Progenitor cell of endocrine pancreas (in vitro differentiated cells): Measurements from ENCODE around the gene ZDHHC3. TPM values are rescaled to one million over a fixed set of nuclear protein-coding genes. Genes with fewer than 3 reads are reported as not detected.

Experiments
- DNase-seq: peaks from one replicate; pipeline ENCODE4 v3.0.0; 2021; ENCODE audit warnings: low spot score; ENCODE audit not compliant: unreplicated experiment
- H3K27ac Mint-ChIP-seq: 2 replicates; pipeline ENCODE4 v1.8.0; 2021; ENCODE audit warnings: mild to moderate bottlenecking, moderate library complexity, mixed read lengths
- H3K27me3 Mint-ChIP-seq: 2 replicates; pipeline ENCODE4 v1.8.0; 2021; ENCODE audit warnings: mixed read lengths
- H3K36me3 Mint-ChIP-seq: 2 replicates; pipeline ENCODE4 v1.8.0; 2022; ENCODE audit warnings: mixed read lengths; ENCODE audit not compliant: insufficient read depth
- H3K4me1 Mint-ChIP-seq: 2 replicates; pipeline ENCODE4 v1.8.0; 2021; ENCODE audit warnings: low read depth, mixed read lengths
- H3K4me3 Mint-ChIP-seq: 2 replicates; pipeline ENCODE4 v1.8.0; 2021; ENCODE audit warnings: low read depth, mild to moderate bottlenecking, moderate library complexity, mixed read lengths
- H3K9me3 Mint-ChIP-seq: 2 replicates; pipeline ENCODE4 v1.8.0; 2021; ENCODE audit warnings: low read depth, mixed read lengths
- total RNA-seq: library from RNA; stranded (reverse); gene quantifications from 2 replicates; pipeline ENCODE4 v1.2.1, GENCODE V29; 2021
- TF ChIP-seq, protein P1 (sequence below): fragments of 200-600 bp; sonication (generic); IDR thresholded peaks from one replicate; pipeline ENCODE4 v1.5.0; 2021; ENCODE audit warnings: antibody characterized with exemption, mild to moderate bottlenecking; ENCODE audit not compliant: unreplicated experiment

ZDHHC3 gene
- total RNA-seq, 1 donor from 2014 or later: 64.9 TPM

DNA sequence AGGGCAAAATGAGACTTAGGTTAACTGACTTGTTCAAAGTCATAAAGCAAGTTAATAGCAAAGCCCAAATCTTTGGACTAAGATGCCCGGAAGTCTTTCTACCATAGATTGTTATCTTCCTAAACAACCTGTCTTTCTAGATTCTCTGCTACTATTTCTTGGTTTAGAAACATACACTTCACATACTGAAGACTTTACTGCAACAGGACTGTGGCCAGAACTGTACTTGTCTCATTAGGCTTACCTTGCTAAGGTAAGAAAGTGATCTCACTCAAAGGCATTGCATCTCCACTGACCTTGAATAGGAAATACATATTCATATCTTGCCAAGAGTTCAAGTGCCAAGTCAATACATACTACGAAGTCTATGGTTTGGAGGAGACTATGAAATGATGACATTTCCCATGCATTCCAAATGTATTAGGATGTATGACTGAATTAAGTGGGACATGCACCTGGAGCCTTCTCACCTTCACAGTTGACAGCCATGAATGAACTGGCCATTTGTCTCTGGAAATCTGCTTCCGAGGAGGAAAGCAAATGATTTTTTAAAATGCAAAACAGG is 5.0 kb downstream of the ZDHHC3 start:
- Mint-ChIP-seq H3K27me3 (no peaks in the 10 kb centered on the region), H3K36me3 (no peaks in the 10 kb centered on the region), H3K4me1 (peaks cover 14% of the 10 kb centered on the region), H3K9me3 (no peaks in the 10 kb centered on the region), H3K4me3 (no peak overlapping the region), H3K27ac (no peak overlapping the region)
- no peak for DNase-seq
- TF ChIP-seq, protein P1, sequence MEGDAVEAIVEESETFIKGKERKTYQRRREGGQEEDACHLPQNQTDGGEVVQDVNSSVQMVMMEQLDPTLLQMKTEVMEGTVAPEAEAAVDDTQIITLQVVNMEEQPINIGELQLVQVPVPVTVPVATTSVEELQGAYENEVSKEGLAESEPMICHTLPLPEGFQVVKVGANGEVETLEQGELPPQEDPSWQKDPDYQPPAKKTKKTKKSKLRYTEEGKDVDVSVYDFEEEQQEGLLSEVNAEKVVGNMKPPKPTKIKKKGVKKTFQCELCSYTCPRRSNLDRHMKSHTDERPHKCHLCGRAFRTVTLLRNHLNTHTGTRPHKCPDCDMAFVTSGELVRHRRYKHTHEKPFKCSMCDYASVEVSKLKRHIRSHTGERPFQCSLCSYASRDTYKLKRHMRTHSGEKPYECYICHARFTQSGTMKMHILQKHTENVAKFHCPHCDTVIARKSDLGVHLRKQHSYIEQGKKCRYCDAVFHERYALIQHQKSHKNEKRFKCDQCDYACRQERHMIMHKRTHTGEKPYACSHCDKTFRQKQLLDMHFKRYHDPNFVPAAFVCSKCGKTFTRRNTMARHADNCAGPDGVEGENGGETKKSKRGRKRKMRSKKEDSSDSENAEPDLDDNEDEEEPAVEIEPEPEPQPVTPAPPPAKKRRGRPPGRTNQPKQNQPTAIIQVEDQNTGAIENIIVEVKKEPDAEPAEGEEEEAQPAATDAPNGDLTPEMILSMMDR: no peak

DNA sequence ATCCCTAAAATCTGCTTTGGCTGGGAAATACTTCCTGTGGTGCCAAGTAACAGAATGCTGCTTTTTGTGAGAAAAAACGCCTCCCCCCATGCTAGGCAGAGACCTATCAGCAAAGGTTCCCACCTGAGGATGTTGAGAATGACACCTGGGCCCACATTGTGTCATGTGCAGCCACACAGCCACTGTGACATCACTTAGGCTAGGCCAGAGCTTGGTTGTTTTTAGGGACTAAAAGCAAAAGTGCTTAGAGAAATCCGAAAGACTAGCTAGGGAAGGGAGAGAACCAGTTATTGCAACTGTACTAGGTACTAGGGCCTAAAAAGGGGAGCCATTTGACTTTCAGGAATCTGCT is 6.2 kb downstream of the ZDHHC3 start:
- DNase-seq: no peak
- Mint-ChIP-seq H3K27ac (no peak overlapping the region), H3K9me3 (no peaks in the 10 kb centered on the region), H3K36me3 (no peaks in the 10 kb centered on the region), H3K4me3 (no peak overlapping the region), H3K27me3 (no peaks in the 10 kb centered on the region), H3K4me1 (peaks cover 11% of the 10 kb centered on the region)
- TF ChIP-seq, protein P1: no peak

- Mint-ChIP-seq H3K4me3 (no peak overlapping the region), H3K27me3 (no peaks in the 10 kb centered on the region), H3K27ac (no peak overlapping the region), H3K4me1 (peaks cover 10% of the 10 kb centered on the region), H3K36me3 (no peaks in the 10 kb centered on the region), H3K9me3 (no peaks in the 10 kb centered on the region)
- DNase-seq: no peak
- TF ChIP-seq, protein P1: no peak
These were observed 6.7 kb downstream of the ZDHHC3 start for GRCh38 chr3:44969154-44969827.

DNA sequence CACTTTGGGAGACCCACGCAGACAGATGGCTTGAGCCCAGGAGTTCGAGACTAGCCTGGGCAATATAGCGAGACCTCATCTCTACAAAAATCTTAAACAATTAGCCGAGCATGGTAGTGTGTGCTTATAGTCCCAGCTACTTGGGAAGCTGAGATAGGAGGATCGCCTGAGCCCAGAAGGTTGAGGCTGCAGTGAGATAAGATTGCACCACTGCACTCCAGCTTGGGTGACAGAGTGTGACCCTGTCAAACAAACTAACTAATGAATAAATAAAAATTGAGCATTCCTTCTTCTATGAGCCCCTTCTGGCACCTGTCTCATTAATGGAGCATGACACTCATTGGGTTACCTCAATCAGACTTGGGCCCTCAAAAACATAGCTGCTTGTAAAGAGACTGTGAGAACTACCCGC is 7.5 kb downstream of the ZDHHC3 start:
- Mint-ChIP-seq H3K27ac (no peak overlapping the region), H3K4me3 (no peak overlapping the region), H3K27me3 (no peaks in the 10 kb centered on the region), H3K4me1 (peaks cover 18% of the 10 kb centered on the region), H3K9me3 (no peaks in the 10 kb centered on the region), H3K36me3 (no peaks in the 10 kb centered on the region)
- no peak for DNase-seq
- TF ChIP-seq, protein P1: no peak

DNA sequence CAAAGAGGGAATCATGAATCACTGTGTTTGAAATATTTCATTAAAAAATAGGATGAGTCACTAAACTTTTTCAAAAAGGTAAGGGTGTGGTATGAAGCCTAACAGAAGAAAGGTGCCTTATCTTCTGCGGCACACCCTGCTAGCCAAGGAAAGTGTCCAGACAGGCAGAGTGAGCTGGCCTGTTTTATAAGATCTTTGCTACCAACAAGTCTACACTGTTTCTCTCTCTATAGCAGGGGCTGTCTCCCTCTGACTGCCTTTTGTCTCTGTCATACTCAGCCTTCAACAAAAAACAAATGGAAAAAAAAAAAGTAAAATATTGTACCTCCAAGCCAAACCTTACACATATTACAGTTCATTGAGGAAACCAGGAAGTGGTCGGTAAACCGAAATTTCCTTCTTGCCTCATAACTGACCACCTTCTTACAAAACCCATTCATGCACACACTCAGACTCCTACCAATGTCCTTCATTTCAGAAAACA is 9.1 kb downstream of the ZDHHC3 start:
- no peak for DNase-seq
- peaks cover 24% of the 10 kb centered on the region for H3K4me1 Mint-ChIP-seq
- no peaks in the 10 kb centered on the region for H3K27me3 Mint-ChIP-seq
- no peaks in the 10 kb centered on the region for H3K9me3 Mint-ChIP-seq
- TF ChIP-seq, protein P1: no peak
- H3K36me3 Mint-ChIP-seq: no peaks in the 10 kb centered on the region
- H3K4me3 Mint-ChIP-seq: no peak overlapping the region
- H3K27ac Mint-ChIP-seq: no peak overlapping the region
